ENCODE results near the gene FAM162A.
A peak's percentile ranks its signal among the peaks of the same experiment; 100 is the strongest.

Gene FAM162A

DNA sequence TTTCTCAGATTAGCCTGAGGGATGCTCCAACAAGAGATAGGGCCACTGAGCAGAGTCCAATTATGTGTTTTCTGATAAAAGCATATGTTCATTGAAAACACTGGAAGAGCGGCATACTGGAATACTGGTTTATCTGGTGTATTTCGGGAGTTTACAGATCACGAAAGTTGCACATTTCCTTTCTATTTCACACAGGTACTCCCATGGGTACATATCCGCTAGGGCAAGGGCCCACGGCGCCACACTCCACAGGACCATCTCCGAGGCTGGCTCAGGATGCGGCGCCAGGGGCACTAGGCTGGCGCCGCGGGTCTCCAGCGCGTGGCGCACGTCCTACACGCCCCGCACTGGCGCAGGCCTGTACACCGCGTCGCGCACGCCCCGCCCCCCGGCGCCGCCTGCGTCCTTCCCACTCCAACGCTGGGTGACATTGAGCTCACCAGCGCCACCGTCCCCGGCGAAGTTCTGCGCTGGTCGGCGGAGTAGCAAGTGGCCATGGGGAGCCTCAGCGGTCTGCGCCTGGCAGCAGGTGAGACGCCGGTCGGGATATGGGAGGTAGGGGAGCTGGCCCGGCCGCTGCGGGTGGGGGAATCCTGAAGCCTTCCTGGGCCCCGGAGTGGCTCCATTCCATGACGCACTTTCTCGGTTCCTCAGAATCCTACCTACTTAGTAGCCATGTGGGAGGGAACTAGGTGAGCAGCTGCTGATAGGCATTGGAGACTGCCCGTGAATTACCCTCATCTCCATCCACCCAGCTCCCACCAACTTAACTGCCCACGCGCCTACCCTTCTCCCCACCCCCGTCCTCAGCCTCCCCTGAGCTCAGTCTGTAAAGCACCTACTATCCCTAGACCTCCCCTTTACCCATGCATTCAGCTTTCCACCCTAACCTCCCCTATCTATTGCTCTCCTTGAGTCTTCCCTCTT, at the start of gene FAM162A:
Gene FAM162A, plus strand, starts transcription at position 412 of the 927 bp plus-strand sequence. Its CDS starts 84 bp downstream, at position 496.
- DNase-seq, result peak; percentile 96

- no peak for DNase-seq
Observed at GRCh38 chr3:122342803-122343202, 41.2 kb upstream of the FAM162A start.

DNA sequence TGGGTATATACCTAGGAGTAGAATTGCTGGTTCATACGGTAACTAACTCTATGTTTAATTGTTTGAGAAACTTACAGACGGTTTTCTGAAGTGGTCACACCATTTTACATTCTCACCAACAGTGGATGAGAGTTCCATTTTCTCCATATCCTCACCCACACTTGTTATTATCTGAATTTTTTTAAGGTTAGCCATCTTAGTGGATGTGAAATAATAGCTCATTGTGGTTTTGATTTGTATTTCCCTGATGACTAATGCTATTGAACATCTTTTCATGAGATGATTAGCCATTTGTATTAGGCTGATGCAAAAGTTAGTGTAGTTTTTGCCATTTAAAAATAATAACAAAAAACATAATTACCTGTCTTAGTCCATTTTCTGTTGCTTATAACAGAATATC, 40.3 kb upstream of the FAM162A start:
- no peak for DNase-seq

DNA sequence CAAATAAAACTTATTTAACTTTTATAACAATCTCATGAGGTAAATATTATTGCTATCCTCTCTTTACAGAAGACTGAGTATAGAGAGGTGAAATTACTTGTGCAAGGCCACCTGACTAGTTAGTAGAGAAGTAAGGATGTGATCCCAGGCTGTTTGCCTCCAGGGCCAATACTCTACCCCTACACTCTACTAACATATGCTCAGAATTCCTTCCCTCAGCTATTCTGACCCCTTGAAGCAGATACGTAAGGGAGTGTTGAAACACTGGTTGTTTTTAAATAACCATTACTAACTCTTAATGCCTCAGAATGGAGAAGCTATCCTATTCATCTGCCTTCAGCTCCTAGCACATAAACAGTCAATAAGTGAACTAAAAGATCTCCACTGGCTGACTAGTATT, 34.8 kb upstream of the FAM162A start:
- no peak for DNase-seq

DNA sequence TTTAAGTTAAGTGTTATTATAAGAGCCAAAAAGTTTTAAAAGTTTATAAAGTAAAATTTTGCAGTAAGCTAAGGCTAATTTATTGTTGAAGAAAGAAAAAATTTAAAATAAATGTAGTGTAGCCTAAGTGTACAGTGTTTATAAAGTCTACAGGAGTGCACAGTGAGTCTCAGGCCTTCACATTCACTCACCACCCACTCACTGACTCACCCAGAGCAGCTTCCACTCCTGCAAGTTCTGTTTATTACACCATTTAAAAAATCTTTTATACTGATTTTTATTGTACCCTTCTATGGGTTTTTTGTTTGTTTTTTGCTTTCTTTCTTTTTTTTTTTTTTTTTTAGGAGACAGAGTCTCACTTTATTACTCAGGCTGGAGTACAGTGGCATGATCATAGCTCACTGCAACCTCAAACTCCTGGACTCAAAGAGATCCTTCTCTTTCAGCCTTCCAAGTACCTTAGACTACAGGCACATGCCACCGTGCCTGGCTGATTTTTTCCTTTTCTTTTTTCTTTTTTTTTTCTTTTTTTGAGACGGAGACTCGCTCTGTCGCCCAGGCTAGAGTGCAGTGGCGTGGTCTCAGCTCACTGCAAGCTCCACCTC, 33.1 kb upstream of the FAM162A start:
- DNase-seq, result no peak

DNA sequence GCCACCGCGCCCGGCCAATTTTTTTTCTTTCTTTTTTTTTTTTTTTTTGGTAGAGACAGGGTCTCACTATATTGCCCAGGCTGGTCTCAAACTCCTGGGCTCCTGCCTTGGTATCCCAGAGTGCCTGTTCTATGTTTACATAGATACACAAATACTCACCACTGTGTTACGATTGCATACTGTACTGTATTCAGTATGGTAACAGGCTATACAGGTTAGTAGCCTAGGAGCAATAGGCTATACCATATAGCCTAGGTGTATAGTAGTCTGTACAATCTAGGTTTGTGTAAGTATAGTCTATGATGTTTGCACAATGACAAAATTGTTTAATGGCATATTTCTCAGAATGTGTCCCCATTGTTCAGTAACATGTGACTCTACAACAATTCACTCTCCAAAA, 32.4 kb upstream of the FAM162A start:
- peak; percentile 41 for DNase-seq

GRCh38 chr3:122353215-122353614, 30.8 kb upstream of the FAM162A start:
- DNase-seq, result no peak

- no peak for DNase-seq
Observed at GRCh38 chr3:122353893-122354401, 30.0 kb upstream of the FAM162A start.

DNA sequence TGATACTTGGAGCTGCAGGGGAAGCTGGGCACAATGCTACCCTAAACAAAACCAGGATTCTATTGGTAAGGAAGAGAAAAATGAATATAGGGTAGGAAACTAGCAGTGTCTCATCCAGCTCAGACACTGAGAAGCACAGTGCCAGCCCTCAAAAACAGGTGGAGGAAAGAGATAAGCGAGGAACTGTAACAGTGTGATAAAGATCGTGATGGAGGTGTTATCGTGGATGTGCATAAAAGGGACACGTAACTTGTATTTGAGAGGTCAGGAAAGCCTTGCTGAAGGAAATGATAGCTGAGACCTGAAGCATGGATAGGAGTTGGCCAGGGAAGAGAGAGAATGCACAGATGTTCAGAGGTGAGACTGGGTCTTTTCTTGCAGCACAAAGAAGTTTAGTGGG, 28.4 kb upstream of the FAM162A start:
- DNase-seq, result no peak

DNA sequence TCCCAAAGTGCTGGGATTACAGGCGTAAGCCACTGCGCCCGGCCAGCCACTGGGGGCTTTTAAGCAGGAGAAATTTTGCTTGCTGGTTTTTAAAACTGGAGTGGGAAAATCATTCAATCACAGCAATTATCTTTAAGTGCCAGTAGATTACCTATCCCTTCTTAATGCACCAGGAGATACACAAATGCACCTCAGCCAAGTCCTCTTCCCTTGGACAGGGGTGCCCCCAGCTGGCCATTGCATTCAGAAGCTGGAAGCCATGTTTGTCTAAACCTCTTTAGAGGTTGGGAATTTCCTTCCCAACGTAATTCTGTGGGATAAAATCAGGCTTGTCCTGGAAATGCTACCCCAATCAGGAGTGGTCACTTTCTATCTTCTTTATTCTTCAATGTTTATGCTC, 27.6 kb upstream of the FAM162A start:
- DNase-seq, result peak; percentile 71

GRCh38 chr3:122357828-122358702, 25.9 kb upstream of the FAM162A start:
- no peak for DNase-seq

DNA sequence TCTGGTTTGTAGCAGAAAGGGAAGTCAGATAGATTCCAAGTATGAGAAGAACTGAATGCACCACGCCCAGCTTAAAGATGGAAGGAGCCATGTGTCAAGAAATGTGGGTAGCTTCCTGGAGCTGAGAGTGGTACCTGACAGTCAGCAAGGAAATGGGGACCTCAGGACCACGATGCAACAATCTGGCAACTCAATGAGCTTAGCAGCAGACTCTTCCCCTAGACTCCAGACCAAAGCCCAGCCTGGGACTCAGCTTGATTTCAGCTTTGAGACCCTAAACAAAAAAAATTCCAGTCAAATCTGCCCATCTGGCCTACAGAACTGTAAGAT, 25.3 kb upstream of the FAM162A start:
- no peak for DNase-seq

GRCh38 chr3:122362026-122362425, 22.0 kb upstream of the FAM162A start:
- no peak for DNase-seq

DNA sequence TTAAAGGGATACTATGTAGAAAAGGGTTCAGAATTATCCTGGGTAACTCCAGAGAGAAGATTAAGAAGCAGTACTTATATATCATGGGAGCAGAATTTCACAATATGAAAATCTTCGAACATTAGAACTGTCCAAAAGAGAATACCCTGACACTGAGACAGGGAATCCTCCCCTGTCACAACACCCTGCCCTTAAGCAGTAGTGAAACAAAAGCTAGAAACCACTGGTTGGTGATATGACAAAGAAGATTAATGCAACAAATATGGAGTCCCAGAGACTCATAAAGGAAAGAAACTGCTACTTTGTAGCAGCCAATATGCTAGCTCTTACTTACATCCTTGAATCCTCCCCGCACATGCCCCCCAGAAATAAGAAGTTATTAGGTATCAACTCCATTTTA, 19.5 kb upstream of the FAM162A start:
- DNase-seq, result no peak

- no peak for DNase-seq
Observed at GRCh38 chr3:122365073-122365472, 18.9 kb upstream of the FAM162A start.

GRCh38 chr3:122365582-122366378, 18.2 kb upstream of the FAM162A start:
- peak; percentile 86 for DNase-seq

GRCh38 chr3:122366379-122366749, 17.6 kb upstream of the FAM162A start:
- DNase-seq, result peak; percentile 20

GRCh38 chr3:122374034-122374433, 9.9 kb upstream of the FAM162A start:
- no peak for DNase-seq

GRCh38 chr3:122377975-122378374, 6.0 kb upstream of the FAM162A start:
- no peak for DNase-seq

DNA sequence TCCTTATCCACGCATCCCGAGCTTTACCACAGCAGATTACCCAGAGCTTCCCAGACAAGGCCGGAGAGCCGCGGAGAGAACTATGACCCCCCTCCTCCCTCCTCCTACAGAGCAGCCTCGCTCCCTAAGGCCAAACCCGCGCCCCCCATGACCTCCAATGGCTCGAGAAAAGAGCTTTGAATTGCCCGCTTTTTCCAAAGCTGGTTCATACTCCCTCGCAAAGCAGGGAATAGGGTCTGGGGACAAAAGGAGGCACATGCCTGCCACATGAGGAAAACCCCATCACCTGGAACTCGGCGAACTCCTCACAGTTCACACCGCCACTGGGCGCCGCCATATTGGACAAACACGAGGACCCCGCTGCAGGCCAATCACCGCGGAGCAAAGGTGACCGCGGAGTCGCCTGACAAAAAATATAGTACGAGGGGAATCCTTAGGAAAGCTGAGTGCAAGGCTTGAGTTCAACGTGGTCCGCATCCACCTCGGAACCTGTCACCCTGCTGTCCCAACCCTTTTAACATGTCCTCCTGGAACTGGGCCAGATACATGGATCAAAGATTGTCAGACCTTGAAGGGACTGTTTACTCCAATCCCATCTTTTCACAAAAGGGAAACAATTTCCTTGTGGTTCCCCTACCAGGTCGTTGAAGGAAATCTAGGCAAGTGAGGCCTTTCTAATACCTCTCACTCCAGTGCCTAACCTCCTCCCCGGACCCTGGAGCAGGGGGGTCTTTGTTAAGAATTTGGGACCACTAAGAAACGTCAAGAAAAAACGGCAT, 905 bp upstream of the FAM162A start, which contains the start of gene MIX23:
Gene MIX23, minus strand, starts transcription at position 344 of the 779 bp plus-strand sequence. Its CDS starts 7 bp downstream, at position 337.
- DNase-seq, result peak; percentile 92

GRCh38 chr3:122387709-122388108, 3.7 kb downstream of the FAM162A start:
- DNase-seq, result no peak
